Measurements from ENCODE around the gene KLHL17. TPM values are rescaled to one million over a fixed set of nuclear protein-coding genes. Genes with fewer than 3 reads are reported as not detected.

Gene KLHL17
- total RNA-seq, 1 experiment from 2014 or later, result 32.1 TPM

- H3K27ac ChIP-seq (ENCODE audit: low read length), result no peak overlapping the region
- no TSS peak for BruUV-seq (replicated peaks)
- H3K79me2 ChIP-seq (ENCODE audit: low read length), result peaks cover 16% of the 10 kb centered on the region
- no peaks in the 10 kb centered on the region for H3K36me3 ChIP-seq (ENCODE audit: low read depth, low read length)
- DNase-seq (no peak), ATAC-seq (no peak)
- TF ChIP-seq EZH2 (IDR thresholded peaks at IDR 0.05; ENCODE audit: low read length, unreplicated experiment) (no peak), EZH2phosphoT487 (IDR thresholded peaks at IDR 0.05; ENCODE audit: borderline replicate concordance, low read length) (no peak)
- TF ChIP-seq, protein P1, sequence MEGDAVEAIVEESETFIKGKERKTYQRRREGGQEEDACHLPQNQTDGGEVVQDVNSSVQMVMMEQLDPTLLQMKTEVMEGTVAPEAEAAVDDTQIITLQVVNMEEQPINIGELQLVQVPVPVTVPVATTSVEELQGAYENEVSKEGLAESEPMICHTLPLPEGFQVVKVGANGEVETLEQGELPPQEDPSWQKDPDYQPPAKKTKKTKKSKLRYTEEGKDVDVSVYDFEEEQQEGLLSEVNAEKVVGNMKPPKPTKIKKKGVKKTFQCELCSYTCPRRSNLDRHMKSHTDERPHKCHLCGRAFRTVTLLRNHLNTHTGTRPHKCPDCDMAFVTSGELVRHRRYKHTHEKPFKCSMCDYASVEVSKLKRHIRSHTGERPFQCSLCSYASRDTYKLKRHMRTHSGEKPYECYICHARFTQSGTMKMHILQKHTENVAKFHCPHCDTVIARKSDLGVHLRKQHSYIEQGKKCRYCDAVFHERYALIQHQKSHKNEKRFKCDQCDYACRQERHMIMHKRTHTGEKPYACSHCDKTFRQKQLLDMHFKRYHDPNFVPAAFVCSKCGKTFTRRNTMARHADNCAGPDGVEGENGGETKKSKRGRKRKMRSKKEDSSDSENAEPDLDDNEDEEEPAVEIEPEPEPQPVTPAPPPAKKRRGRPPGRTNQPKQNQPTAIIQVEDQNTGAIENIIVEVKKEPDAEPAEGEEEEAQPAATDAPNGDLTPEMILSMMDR (conservative IDR thresholded peaks at IDR 0.05; ENCODE audit: low read depth, low read length), result no peak
- H3K9ac ChIP-seq (ENCODE audit: low read length), result no peak overlapping the region
- no peak overlapping the region for H2AFZ ChIP-seq (ENCODE audit: low read length)
- no peaks in the 10 kb centered on the region for H4K20me1 ChIP-seq (ENCODE audit: low read length)
- H3K4me1 ChIP-seq (ENCODE audit: insufficient read depth, low read length), result peaks cover 29% of the 10 kb centered on the region
- H3K9me2 ChIP-seq (replicated peaks; ENCODE audit: low read length), result no peaks in the 10 kb centered on the region
- intact Hi-C loops (cut with micrococcal nuclease), result no loop called here
- H3K4me3 ChIP-seq (ENCODE audit: low read length), result no peak overlapping the region
- ChIA-PET POLR2A (ENCODE audit: unreplicated experiment) (no interaction called here), CTCF (no interaction called here)
- H3K27me3 ChIP-seq (ENCODE audit: low read length), result no peaks in the 10 kb centered on the region
- H3F3A ChIP-seq (ENCODE audit: low read length, unreplicated experiment), result no peaks in the 10 kb centered on the region
- no peaks in the 10 kb centered on the region for H3K9me3 ChIP-seq (ENCODE audit: low read length)
- no peak overlapping the region for H3K4me2 ChIP-seq (ENCODE audit: low read length)
These were observed 3.6 kb downstream of the KLHL17 start for GRCh38 chr1:963746-964525.

GRCh38 chr1:964691-965525, 4.5 kb downstream of the KLHL17 start:
- Histone ChIP-seq H3K4me1 (ENCODE audit: insufficient read depth, low read length) (peaks cover 29% of the 10 kb centered on the region), H3K9ac (ENCODE audit: low read length) (no peak overlapping the region), H3F3A (ENCODE audit: low read length, unreplicated experiment) (no peaks in the 10 kb centered on the region), H3K9me3 (ENCODE audit: low read length) (no peaks in the 10 kb centered on the region), H3K4me2 (ENCODE audit: low read length) (no peak overlapping the region), H3K36me3 (ENCODE audit: low read depth, low read length) (no peaks in the 10 kb centered on the region), H3K79me2 (ENCODE audit: low read length) (peaks cover 15% of the 10 kb centered on the region), H3K27ac (ENCODE audit: low read length) (0 out of 2 replicates have a peak overlapping the region, but pooled peaks have one; percentile 99), H4K20me1 (ENCODE audit: low read length) (no peaks in the 10 kb centered on the region), H2AFZ (ENCODE audit: low read length) (no peak overlapping the region), H3K27me3 (ENCODE audit: low read length) (no peaks in the 10 kb centered on the region), H3K9me2 (replicated peaks; ENCODE audit: low read length) (no peaks in the 10 kb centered on the region), H3K4me3 (ENCODE audit: low read length) (no peak overlapping the region)
- intact Hi-C loops (cut with micrococcal nuclease), result no loop called here
- DNase-seq (no peak), ATAC-seq (no peak)
- BruUV-seq (replicated peaks), result no TSS peak
- POLR2A ChIA-PET (ENCODE audit: unreplicated experiment), result no interaction called here
- no peak for TF ChIP-seq EZH2 (IDR thresholded peaks at IDR 0.05; ENCODE audit: low read length, unreplicated experiment)
- TF ChIP-seq EZH2phosphoT487 (IDR thresholded peaks at IDR 0.05; ENCODE audit: borderline replicate concordance, low read length), result no peak
- TF ChIP-seq, protein P1 (conservative IDR thresholded peaks at IDR 0.05; ENCODE audit: low read depth, low read length), result no peak
- CTCF ChIA-PET, result no interaction called here

Data from PC-3 (cell line).